H1 (cell line): ENCODE measurements around the gene CHD2. TPM values are rescaled to one million over a fixed set of nuclear protein-coding genes. Genes with fewer than 3 reads are reported as not detected.

ENCODE experiments used
- CTCF ChIA-PET: fragments of 300-600 bp; sonication (Branson Sonifier 250); formaldehyde crosslinking; loops from one replicate; lab custom pipeline; 2021; ENCODE audit not compliant: partially characterized antibody; lab: Charles Lee
- POLR2A ChIA-PET: fragments of 300-600 bp; sonication (Branson Sonifier 250); formaldehyde crosslinking; loops from one replicate; lab custom pipeline; 2021; ENCODE audit warnings: inconsistent platforms; ENCODE audit not compliant: partially characterized antibody; lab: Charles Lee
- DNase-seq, 2 experiments: peaks; one replicate each; pipeline versions ENCODE4 v3.0.0 to v3.0.0-alpha.2; 2010 to 2022; ENCODE audit warnings: low spot score in 2 of 2, low read depth in 1 of 2, mixed read lengths in 1 of 2
- FAIRE-seq: peaks from 2 replicates; lab custom pipeline; 2011; peaks lifted over from hg19 to GRCh38; lab: Jason Lieb, UNC
- H2AFZ ChIP-seq: 2 replicates; pipeline ENCODE4 v1.8.1; 2012; ENCODE audit warnings: low read length, inconsistent platforms
- H2AK5ac ChIP-seq: 2 replicates; pipeline ENCODE4 v1.6.1; 2013; ENCODE audit warnings: low read depth, low read length
- H2BK120ac ChIP-seq: replicated peaks from 2 replicates; pipeline ENCODE3; 2013; ENCODE audit warnings: low read depth, low read length, inconsistent platforms
- H2BK12ac ChIP-seq: 2 replicates; pipeline ENCODE4 v1.6.1; 2013; ENCODE audit warnings: low read depth, low read length
- H2BK15ac ChIP-seq: 2 replicates; pipeline ENCODE4 v1.6.1; 2013; ENCODE audit warnings: low read length
- H2BK20ac ChIP-seq: 2 replicates; pipeline ENCODE4 v1.6.1; 2013; ENCODE audit warnings: low read length
- H2BK5ac ChIP-seq: 2 replicates; pipeline ENCODE4 v1.6.1; 2013; ENCODE audit warnings: low read depth, low read length
- H3K14ac ChIP-seq: 2 replicates; pipeline ENCODE4 v1.6.1; 2013; ENCODE audit warnings: inconsistent platforms; ENCODE audit not compliant: insufficient read length
- H3K18ac ChIP-seq: 2 replicates; pipeline ENCODE4 v1.6.1; 2013; ENCODE audit warnings: low read length; ENCODE audit errors: extremely low read depth
- H3K23ac ChIP-seq: 2 replicates; pipeline ENCODE4 v1.6.1; 2013; ENCODE audit warnings: inconsistent platforms; ENCODE audit not compliant: insufficient read length
- H3K23me2 ChIP-seq: 2 replicates; pipeline ENCODE4 v1.6.1; 2013; ENCODE audit warnings: low read depth, low read length
- H3K27ac ChIP-seq: 2 replicates; pipeline ENCODE4 v1.6.1; 2011; ENCODE audit warnings: low read depth, low read length, inconsistent platforms
- H3K27me3 ChIP-seq, 4 experiments: replicated peaks in 1 of 4; 1 replicate in 1 of 4; 2 replicates in 3 of 4; pipeline versions ENCODE4 v1.6.1 to v1.8.1; 2011 to 2013; ENCODE audit warnings: low read length in 3 of 4, mild to moderate bottlenecking in 3 of 4, inconsistent platforms in 2 of 4, mixed read lengths in 2 of 4, moderate library complexity in 1 of 4; ENCODE audit not compliant: control insufficient read depth in 3 of 4, insufficient read depth in 3 of 4; ENCODE audit errors: extremely low read depth in 1 of 4
- H3K36me3 ChIP-seq, 4 experiments: 2 replicates each; pipeline versions ENCODE4 v1.6.1 to v1.8.1; 2011 to 2013; ENCODE audit warnings: mild to moderate bottlenecking in 4 of 4, low read length in 3 of 4, moderate library complexity in 2 of 4, control low read depth in 1 of 4, inconsistent platforms in 1 of 4; ENCODE audit not compliant: insufficient read depth in 4 of 4, control insufficient read depth in 2 of 4
- H3K4ac ChIP-seq: replicated peaks from 2 replicates; pipeline ENCODE3; 2013; ENCODE audit warnings: low read length, low read depth, mixed read lengths, inconsistent platforms; ENCODE audit not compliant: insufficient read length
- H3K4me1 ChIP-seq, 4 experiments: replicated peaks in 1 of 4; 1 replicate in 1 of 4; 2 replicates in 3 of 4; pipeline versions ENCODE4 v1.6.1 to v1.8.1; 2011 to 2013; ENCODE audit warnings: low read length in 3 of 4, inconsistent platforms in 2 of 4, mixed read lengths in 1 of 4; ENCODE audit not compliant: insufficient read depth in 4 of 4, control insufficient read depth in 3 of 4
- H3K4me2 ChIP-seq, 2 experiments: 2 replicates each; pipeline versions ENCODE4 v1.6.1 to v1.8.1; 2011 to 2013; ENCODE audit warnings: low read depth in 2 of 2, low read length in 2 of 2, control low read depth in 1 of 2, inconsistent platforms in 1 of 2, mild to moderate bottlenecking in 1 of 2; ENCODE audit not compliant: insufficient read depth in 1 of 2
- H3K4me3 ChIP-seq, 4 experiments: fragments of 200-600, 300-600 bp in 1 of 4; sonication (generic), shearing (Covaris generic), sonication (Bioruptor Twin) in 1 of 4; 2 replicates each; pipeline versions ENCODE4 v1.5.1 to v1.8.1; 2011 to 2016; ENCODE audit warnings: low read length in 4 of 4, low read depth in 3 of 4, control low read depth in 2 of 4, inconsistent platforms in 2 of 4, mild to moderate bottlenecking in 2 of 4, mixed read lengths in 1 of 4, moderate library complexity in 1 of 4; ENCODE audit not compliant: insufficient read depth in 2 of 4; ENCODE audit errors: extremely low read depth in 1 of 4
- H3K56ac ChIP-seq: replicated peaks from 2 replicates; pipeline ENCODE3; 2013; ENCODE audit warnings: low read depth, mild to moderate bottlenecking, mixed read lengths, low read length, inconsistent platforms; ENCODE audit not compliant: insufficient read length
- H3K79me1 ChIP-seq: 2 replicates; pipeline ENCODE4 v1.6.1; 2013; ENCODE audit warnings: low read depth, low read length, control low read depth
- H3K79me2 ChIP-seq, 2 experiments: 2 replicates each; pipeline versions ENCODE4 v1.6.1 to v1.8.1; 2012 to 2013; ENCODE audit warnings: low read length in 2 of 2, mild to moderate bottlenecking in 2 of 2, inconsistent platforms in 1 of 2; ENCODE audit not compliant: insufficient read depth in 2 of 2, control insufficient read depth in 1 of 2
- H3K9ac ChIP-seq, 4 experiments: replicated peaks in 1 of 4; 1 replicate in 1 of 4; 2 replicates in 3 of 4; pipeline versions ENCODE4 v1.6.1 to v1.8.1; 2011 to 2013; ENCODE audit warnings: low read depth in 3 of 4, low read length in 3 of 4, control low read depth in 2 of 4, mild to moderate bottlenecking in 2 of 4, moderate library complexity in 2 of 4, inconsistent platforms in 1 of 4; ENCODE audit errors: extremely low read depth in 1 of 4
- H3K9me3 ChIP-seq, 2 experiments: 2 replicates each; pipeline versions ENCODE4 v1.6.1 to v1.8.1; 2012 to 2013; ENCODE audit warnings: mild to moderate bottlenecking in 2 of 2, moderate library complexity in 2 of 2, control low read depth in 1 of 2, inconsistent platforms in 1 of 2, low read depth in 1 of 2, low read length in 1 of 2, mixed read lengths in 1 of 2; ENCODE audit not compliant: insufficient read depth in 2 of 2
- H4K20me1 ChIP-seq, 2 experiments: replicated peaks in 1 of 2; 2 replicates each; pipeline versions ENCODE3 to v1.8.1; 2011 to 2013; ENCODE audit warnings: inconsistent platforms in 2 of 2, low read length in 2 of 2, mild to moderate bottlenecking in 1 of 2; ENCODE audit not compliant: insufficient read depth in 2 of 2, control insufficient read depth in 1 of 2
- H4K5ac ChIP-seq: 2 replicates; pipeline ENCODE4 v1.6.1; 2013; ENCODE audit warnings: low read length, low read depth, mixed read lengths, inconsistent platforms; ENCODE audit not compliant: insufficient read length
- H4K8ac ChIP-seq: 2 replicates; pipeline ENCODE4 v1.8.0; 2013; ENCODE audit warnings: mild to moderate bottlenecking, moderate library complexity, low read length, inconsistent platforms; ENCODE audit not compliant: insufficient read depth; ENCODE audit errors: extremely low read depth
- H4K91ac ChIP-seq: replicated peaks from 2 replicates; pipeline ENCODE3; 2013; ENCODE audit warnings: low read length, mixed read lengths, inconsistent platforms; ENCODE audit not compliant: insufficient read length
- BACH1 ChIP-seq: IDR thresholded peaks from 2 replicates; pipeline ENCODE4 v1.6.1; 2012; ENCODE audit warnings: low read length, improper control_type of control experiment
- EP300 ChIP-seq, 2 experiments: IDR thresholded peaks; 1 replicate in 1 of 2; 2 replicates in 1 of 2; pipeline ENCODE4 v1.6.1; 2011 to 2012; ENCODE audit warnings: low read depth in 2 of 2, low read length in 2 of 2, mild to moderate bottlenecking in 2 of 2, borderline replicate concordance in 1 of 2, inconsistent platforms in 1 of 2, moderate library complexity in 1 of 2
- GTF2F1 ChIP-seq: IDR thresholded peaks from 2 replicates; pipeline ENCODE4 v1.6.1; 2012; ENCODE audit warnings: low read depth, low read length, improper control_type of control experiment, borderline replicate concordance
- KDM4A ChIP-seq: IDR thresholded peaks from one replicate; pipeline ENCODE4 v1.7.1; 2012; ENCODE audit warnings: low read depth, mild to moderate bottlenecking, moderate library complexity, low read length, inconsistent platforms; ENCODE audit not compliant: severe bottlenecking
- MAFK ChIP-seq: IDR thresholded peaks from 2 replicates; pipeline ENCODE4 v1.6.1; 2012; ENCODE audit warnings: low read depth, mild to moderate bottlenecking, improper control_type of control experiment, low read length
- POLR2AphosphoS5 ChIP-seq: IDR thresholded peaks from 2 replicates; pipeline ENCODE4 v1.6.1; 2011; ENCODE audit warnings: low read depth, low read length
- POU5F1 ChIP-seq: IDR thresholded peaks from 2 replicates; pipeline ENCODE4 v1.6.1; 2011; ENCODE audit warnings: low read depth, mild to moderate bottlenecking, low read length, moderate library complexity
- RXRA ChIP-seq: IDR thresholded peaks from 2 replicates; pipeline ENCODE4 v1.6.1; 2011; ENCODE audit warnings: low read depth, mild to moderate bottlenecking, low read length, moderate library complexity; ENCODE audit not compliant: insufficient read depth
- SIN3A ChIP-seq, 2 experiments: IDR thresholded peaks in 1 of 2; conservative IDR thresholded peaks in 1 of 2; 2 replicates each; pipeline ENCODE4 v1.6.1; 2011 to 2012; ENCODE audit warnings: low read length in 2 of 2, improper control_type of control experiment in 1 of 2, low read depth in 1 of 2, mild to moderate bottlenecking in 1 of 2
- SP1 ChIP-seq: IDR thresholded peaks from 2 replicates; pipeline ENCODE4 v1.6.1; 2011; ENCODE audit warnings: low read depth, low read length
- YY1 ChIP-seq: IDR thresholded peaks from 2 replicates; pipeline ENCODE4 v1.6.1; 2011; ENCODE audit warnings: low read depth, mild to moderate bottlenecking, low read length
- WGBS, 2 experiments: shearing (Covaris generic) in 1 of 2; methylation state at CpG; one replicate each; pipeline versions ENCODE4 v1.1.6 to v1.1.7; 2013 to 2015; ENCODE audit warnings: low lambda C conversion rate in 2 of 2, mixed read lengths in 2 of 2, inconsistent platforms in 1 of 2, low coverage in 1 of 2, missing lambda C conversion rate in 1 of 2; ENCODE audit not compliant: insufficient replicate concordance in 2 of 2, insufficient coverage in 1 of 2, insufficient read length in 1 of 2; ENCODE audit errors: extremely low coverage in 1 of 2, missing lambda C conversion rate in 1 of 2; 5-methylcytosine and 5-hydroxymethylcytosine counted together
- polyA plus RNA-seq, 7 experiments: library from polyadenylated mRNA; depleted of rRNA in 3 of 7; stranded (reverse) in 5 of 7; unstranded in 2 of 7; fragments of >200 nt in 5 of 7; fragments of 200-250 nt in 2 of 7; gene quantifications; 1 replicate in 5 of 7; 2 replicates in 1 of 7; 4 replicates in 1 of 7; pipeline versions ENCODE4 v1.2.1 to v1.2.3, GENCODE V29; 2011 to 2013; ENCODE audit warnings: missing spikeins in 2 of 7, mixed read lengths in 2 of 7
- total RNA-seq: library from RNA; stranded (reverse); fragmentation: NEBNext Ultra II Directional; extraction: Animal tissue kit (Norgen Biotek cat#: 25700); gene quantifications from 2 replicates; pipeline ENCODE4 v1.2.1, GENCODE V29; 2021
- TF ChIP-seq, protein P1 (sequence below): IDR thresholded peaks from 2 replicates; pipeline ENCODE4 v1.6.1; 2012; ENCODE audit warnings: low read length, inconsistent platforms

CHD2 gene
- total and polyA plus RNA-seq, 2 of the 8 experiments (the other 6 are each of a cell fraction or from before 2014, with no cell fraction given) = 28.8 to 70.0 TPM

- Histone ChIP-seq H3K27ac (no peak overlapping the region), H3K36me3 (peaks cover 9 to 58% (median 42%) of the 10 kb centered on the region in 4 experiments), H4K91ac (no peak overlapping the region), H2BK5ac (no peak overlapping the region), H3K4me1 (peaks cover 0 to 11% (median 8%) of the 10 kb centered on the region in 4 experiments; a peak in 5 of 7 replicates), H2BK15ac (no peak overlapping the region), H3K4me3 (no peak overlapping the region), H4K8ac (peak overlapping the region; percentile 8; the same call in 1 of the 2 replicates), H3K4me2 (no peak overlapping the region), H3K18ac (no peak overlapping the region), H3K27me3 (no peaks in the 10 kb centered on the region), H3K14ac (no peak overlapping the region), H3K56ac (no peak overlapping the region), H4K20me1 (peaks cover 5 to 15% of the 10 kb centered on the region in 2 experiments), H3K4ac (no peak overlapping the region), H4K5ac (no peak overlapping the region), H2BK20ac (no peak overlapping the region), H3K9ac (no peak overlapping the region), H3K23ac (no peak overlapping the region), H2BK12ac (no peak overlapping the region), H3K23me2 (no peaks in the 10 kb centered on the region), H2AK5ac (no peak overlapping the region), H3K79me2 (peaks cover 9 to 72% of the 10 kb centered on the region in 2 experiments), H2AFZ (no peak overlapping the region), H2BK120ac (no peak overlapping the region), H3K9me3 (no peaks in the 10 kb centered on the region), H3K79me1 (peaks cover 7% of the 10 kb centered on the region; the same call in 1 of the 2 replicates)
- DNase-seq (no peak), FAIRE-seq (no peak)
- CTCF ChIA-PET = interaction anchor here (0.8 to 6.8 kb wide), 7 partner anchors 8 to 127 kb away, joined by 3 to 52 read pairs (median 3); partner anchors contain the start of gene CHD2
- POLR2A ChIA-PET = interaction anchor here (0.6 to 1.5 kb wide), 3 partner anchors 24 to 115 kb away, joined by 3 read pairs; partner anchors contain the start of gene CHD2
- WGBS, 2 experiments = 93% methylated on average over 7 of the region's 7 CpGs; no CpG with 5 or more reads in 1 of the 2 experiments
- TF ChIP-seq RXRA (no peak), EP300 (IDR thresholded peaks at IDR 0.05; ENCODE audit: borderline replicate concordance in 1 of 2, low read depth in 2 of 2, low read length in 2 of 2) (no peak), SP1 (no peak), MAFK (no peak), KDM4A (no peak), YY1 (no peak), POU5F1 (no peak), GTF2F1 (no peak), POLR2AphosphoS5 (no peak), BACH1 (no peak), SIN3A (conservative IDR thresholded peaks at IDR 0.05 in 1 of 2, IDR thresholded peaks at IDR 0.05 in 1 of 2; ENCODE audit: low read depth in 1 of 2, low read length in 2 of 2) (no peak)
- TF ChIP-seq, protein P1, sequence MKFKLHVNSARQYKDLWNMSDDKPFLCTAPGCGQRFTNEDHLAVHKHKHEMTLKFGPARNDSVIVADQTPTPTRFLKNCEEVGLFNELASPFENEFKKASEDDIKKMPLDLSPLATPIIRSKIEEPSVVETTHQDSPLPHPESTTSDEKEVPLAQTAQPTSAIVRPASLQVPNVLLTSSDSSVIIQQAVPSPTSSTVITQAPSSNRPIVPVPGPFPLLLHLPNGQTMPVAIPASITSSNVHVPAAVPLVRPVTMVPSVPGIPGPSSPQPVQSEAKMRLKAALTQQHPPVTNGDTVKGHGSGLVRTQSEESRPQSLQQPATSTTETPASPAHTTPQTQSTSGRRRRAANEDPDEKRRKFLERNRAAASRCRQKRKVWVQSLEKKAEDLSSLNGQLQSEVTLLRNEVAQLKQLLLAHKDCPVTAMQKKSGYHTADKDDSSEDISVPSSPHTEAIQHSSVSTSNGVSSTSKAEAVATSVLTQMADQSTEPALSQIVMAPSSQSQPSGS = no peak
These were observed 24.1 kb downstream of the CHD2 start for GRCh38 chr15:92924216-92924615.
